ENCODE measurements around the gene PRELID3B.

The PRELID3B gene

DNA sequence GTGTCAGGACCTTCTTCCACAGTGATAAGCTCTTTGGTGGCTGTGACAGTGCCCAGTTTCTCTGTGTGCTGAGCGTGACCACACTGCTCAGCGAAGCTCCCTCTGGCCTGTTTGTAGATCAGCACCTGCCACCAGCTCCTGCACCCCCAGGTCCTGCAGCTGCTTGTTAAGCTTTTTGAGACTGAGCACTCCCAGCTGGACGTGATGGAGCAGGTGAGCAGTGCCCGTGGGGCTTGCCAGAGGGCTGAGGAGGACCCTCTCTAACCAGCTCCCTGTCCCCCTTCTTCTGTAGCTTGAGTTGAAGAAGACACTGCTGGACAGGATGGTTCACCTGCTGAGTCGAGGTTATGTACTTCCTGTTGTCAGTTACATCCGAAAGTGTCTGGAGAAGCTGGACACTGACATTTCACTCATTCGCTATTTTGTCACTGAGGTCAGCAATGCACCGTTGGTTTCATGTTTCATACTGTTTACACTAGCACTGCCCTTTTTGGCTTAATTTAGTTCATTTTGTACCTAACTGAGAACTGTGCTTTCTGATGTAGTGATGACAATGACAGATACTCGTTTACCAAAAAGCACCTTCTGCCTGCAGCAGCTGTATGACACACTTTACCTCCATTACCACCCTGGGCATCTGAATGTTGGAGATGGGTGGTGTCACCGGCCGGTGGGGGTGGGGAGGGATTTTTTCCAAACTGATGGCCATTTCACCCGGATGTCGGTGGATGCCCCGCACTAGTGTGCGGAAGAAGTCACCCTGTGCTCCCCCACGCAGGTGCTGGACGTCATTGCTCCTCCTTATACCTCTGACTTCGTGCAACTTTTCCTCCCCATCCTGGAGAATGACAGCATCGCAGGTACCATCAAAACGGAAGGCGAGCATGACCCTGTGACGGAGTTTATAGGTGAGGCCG is 49.0 kb downstream of the PRELID3B start:
- no peak for DNase-seq

- DNase-seq, result no peak
Measured at GRCh38 chr20:58992911-58993310, 49.7 kb downstream of the PRELID3B start.

DNA sequence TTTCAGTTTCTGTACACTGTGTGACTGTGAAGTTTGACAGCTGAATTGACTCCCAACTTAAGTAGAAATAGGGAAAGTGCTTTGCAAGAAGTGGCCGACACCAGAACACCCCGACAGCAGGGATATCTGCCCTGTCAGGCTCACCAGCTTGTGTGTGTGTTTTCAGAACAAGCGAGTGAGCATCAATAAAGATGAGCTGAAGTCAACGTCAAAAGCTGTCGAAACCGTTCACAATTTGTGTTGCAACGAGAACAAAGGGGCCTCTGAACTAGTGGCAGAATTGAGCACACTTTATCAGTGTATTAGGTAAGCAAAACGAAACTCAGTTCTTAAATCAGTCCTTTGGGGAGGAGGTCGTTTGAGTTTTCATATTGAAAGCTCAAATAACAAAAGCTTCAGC is 50.9 kb downstream of the PRELID3B start:
- DNase-seq, result no peak

DNA sequence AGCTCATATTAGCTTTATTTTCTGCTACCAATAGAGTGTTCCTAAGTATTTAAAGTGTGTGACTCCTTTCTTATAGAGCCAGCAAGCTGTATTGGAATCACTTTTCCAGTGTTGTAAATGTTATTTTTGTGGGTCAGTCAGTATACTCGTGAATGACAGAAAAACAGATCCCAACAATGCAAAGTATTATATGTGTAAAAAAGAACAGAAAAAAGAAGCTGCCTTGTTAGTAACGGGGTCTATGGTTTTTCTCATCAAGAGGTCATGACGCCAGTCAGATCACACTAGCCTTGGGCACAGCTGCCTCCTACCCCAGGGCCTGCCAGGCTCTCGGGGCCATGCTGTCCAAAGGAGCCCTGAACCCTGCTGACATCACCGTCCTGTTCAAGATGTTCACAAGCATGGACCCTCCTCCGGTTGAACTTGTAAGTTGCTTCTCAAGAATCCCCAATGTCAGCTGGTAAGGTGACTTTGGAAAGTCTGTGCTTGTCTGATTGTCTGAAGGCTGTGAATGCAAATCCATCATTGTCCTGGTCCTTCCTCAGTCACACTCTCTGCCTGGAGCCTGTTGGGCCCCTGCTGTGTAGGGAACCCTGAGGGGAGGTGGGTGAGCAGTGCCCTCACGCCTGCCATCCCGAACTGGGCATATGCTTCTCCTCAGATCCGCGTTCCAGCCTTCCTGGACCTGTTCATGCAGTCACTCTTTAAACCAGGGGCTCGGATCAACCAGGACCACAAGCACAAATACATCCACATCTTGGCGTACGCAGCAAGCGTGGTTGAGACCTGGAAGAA is 51.7 kb downstream of the PRELID3B start:
- no peak for DNase-seq

- DNase-seq, result no peak
Measured at GRCh38 chr20:58989196-58989595, 53.4 kb downstream of the PRELID3B start.

DNA sequence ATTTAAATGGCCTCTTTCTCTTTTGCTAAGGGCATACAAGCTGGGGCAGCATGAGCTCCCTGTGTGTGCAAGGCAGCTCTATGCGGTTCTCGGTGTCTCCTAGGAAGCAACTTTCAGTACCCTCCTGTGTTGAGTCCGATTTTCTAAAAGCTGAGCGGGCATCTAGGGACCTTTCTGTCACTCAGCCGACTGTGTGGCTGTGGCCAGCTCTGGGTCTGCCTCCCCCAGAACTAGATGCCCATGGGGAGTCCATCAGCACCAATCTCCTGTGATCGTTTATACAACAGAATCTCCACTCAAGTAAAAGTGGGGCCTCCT is 54.1 kb downstream of the PRELID3B start:
- DNase-seq, result no peak

GRCh38 chr20:58987790-58988564 is 54.6 kb downstream of the PRELID3B start:
- DNase-seq, result no peak

GRCh38 chr20:58986968-58987517 is 55.5 kb downstream of the PRELID3B start:
- DNase-seq, result no peak

DNA sequence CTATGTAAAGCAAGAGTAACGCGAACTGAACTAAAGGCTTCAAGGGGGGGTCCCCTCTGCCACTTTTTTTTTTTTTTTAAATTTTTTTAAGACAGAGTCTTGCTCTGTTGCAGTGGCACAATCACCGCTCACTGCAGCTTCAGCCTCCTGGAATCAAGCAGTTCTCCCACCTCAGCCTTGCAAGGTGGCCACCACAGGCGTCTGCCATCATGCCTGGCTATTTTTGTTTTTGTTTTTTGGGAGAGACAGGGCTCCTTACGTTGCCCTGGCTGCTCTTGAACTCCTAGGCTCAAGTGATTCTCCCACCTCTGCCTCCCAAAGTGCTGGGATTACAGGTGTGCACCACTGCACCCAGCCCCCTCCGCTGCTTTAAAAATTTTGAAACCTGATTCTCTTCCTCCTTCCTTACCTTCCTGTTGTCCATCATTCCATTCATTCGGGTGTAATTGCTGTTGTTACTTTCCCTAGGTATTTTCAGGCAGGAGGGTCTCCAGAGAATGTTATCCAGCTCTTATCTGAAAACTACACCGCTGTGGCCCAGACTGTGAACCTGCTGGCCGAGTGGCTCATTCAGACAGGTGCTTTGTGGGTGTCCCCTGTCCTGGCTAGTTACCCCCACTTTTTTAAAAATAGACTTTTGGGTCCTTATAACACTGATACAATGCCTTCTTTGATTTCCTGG is 56.2 kb downstream of the PRELID3B start:
- no peak for DNase-seq

DNA sequence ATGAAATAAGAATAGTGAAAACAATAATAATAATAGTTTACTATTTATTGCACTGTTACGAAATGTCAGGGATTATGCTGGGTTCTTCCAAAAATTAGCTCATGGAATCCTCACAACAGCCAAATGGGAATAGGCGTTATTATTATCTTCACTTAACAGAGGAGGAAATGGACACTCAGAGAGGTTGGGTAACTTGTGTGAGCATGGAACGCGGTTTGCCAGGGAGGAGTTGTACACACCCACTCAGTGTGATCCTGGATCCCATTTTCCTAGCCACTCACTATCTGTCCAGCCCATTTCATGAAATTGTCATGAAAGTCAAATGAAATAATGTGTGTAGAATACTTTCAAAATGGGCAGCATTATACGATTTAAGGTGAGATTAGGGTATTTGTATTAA is 56.9 kb downstream of the PRELID3B start:
- DNase-seq, result no peak

GRCh38 chr20:58984691-58985090 is 57.9 kb downstream of the PRELID3B start:
- no peak for DNase-seq

All from stimulated activated CD4-positive, alpha-beta T cell treated with anti-CD3 and anti-CD28 coated beads, Interleukin-2, amount 100 ng/mL, for 48 hours (primary cell).